KOPT-K1 (cell line): Measurements from ENCODE around the gene NME7.

Source experiments
- H3K27ac ChIP-seq: fragments of 200-600 bp; sonication (generic); 2 replicates; pipeline ENCODE4 v1.5.1; 2016; ENCODE audit warnings: antibody characterized with exemption, mild to moderate bottlenecking, low read depth, low read length; ENCODE audit not compliant: poor library complexity, severe bottlenecking
- H3K36me3 ChIP-seq: fragments of 200-600 bp; sonication (generic); 2 replicates; pipeline ENCODE4 v1.5.1; 2017; ENCODE audit warnings: antibody characterized with exemption, mild to moderate bottlenecking, low read length, moderate library complexity; ENCODE audit not compliant: insufficient read depth
- H3K9me3 ChIP-seq: fragments of 200-600 bp; sonication (generic); 2 replicates; pipeline ENCODE4 v1.5.1; 2017; ENCODE audit warnings: antibody characterized with exemption, low read length, mild to moderate bottlenecking; ENCODE audit not compliant: insufficient read depth, poor library complexity, severe bottlenecking

NME7 gene

DNA sequence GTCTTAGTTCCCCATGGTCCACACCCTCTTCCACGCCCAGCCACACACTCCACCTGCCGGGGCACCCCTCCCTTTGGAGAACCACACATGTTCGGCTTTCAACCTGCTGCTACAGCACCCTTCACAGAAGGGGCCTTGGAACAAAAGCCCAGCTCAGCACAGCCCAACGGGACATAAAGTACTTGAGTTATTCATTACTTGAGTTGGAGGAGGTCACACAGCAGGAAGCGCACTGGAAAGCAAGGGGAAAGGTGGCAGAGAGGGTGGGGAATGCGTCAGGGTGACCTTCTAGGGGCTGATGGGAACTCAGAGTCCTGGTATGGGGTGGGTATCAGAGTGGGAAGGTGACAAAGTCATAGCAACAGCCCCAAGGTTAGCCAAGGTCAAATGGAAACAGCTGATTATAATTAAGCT, 264.1 kb downstream of the NME7 start:
- no peak overlapping the region for H3K27ac ChIP-seq
- no peaks in the 10 kb centered on the region for H3K36me3 ChIP-seq
- no peaks in the 10 kb centered on the region for H3K9me3 ChIP-seq

GRCh38 chr1:169103002-169103401, 264.6 kb downstream of the NME7 start:
- H3K36me3 ChIP-seq, result no peaks in the 10 kb centered on the region
- no peak overlapping the region for H3K27ac ChIP-seq
- H3K9me3 ChIP-seq, result no peaks in the 10 kb centered on the region

DNA sequence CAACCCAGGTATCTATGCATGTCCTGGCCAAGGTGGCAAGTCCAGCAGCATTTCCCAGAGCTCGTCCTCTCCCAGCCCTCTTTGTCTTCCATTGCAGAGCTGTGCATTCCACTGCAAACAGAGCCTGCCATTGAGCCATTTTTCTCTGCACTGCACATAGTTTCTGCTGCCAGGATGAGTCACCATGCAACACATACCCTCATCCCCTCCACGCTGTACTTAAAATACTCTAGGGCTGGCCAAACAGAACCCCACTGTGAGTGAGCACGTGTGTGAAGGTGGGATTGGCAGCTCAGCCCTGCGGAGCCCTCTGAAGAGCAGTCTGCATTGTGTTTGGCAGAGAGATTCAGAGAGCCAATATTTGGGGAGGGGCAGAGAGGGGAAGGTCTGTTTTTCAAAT, 265.0 kb downstream of the NME7 start:
- no peak overlapping the region for H3K27ac ChIP-seq

DNA sequence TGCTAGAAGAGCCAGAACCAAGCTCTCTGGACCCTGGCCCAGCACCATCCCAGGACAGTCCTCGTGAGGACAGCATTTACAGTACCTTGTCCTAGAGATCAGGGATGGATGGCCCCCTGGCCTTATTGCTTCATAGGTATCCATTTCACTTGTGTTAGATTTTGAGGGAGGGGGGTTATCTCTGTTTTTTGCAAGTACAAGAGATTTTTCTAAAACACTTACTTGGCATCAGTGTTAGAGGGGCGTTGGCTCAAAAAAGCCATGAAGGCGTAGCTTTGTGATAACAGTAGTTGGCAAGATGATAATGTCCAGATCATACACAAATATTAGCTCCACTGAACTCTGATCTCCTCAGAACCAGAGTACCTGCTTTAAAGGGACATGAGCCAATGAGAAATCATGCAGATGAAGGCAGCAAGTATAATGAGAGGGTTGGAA, 266.9 kb downstream of the NME7 start:
- no peak overlapping the region for H3K27ac ChIP-seq
- H3K9me3 ChIP-seq, result no peaks in the 10 kb centered on the region
- H3K36me3 ChIP-seq, result no peaks in the 10 kb centered on the region

More for the DNA sequence above, 265.0 kb downstream of the NME7 start:
- H3K9me3 ChIP-seq, result no peaks in the 10 kb centered on the region
- H3K36me3 ChIP-seq, result no peaks in the 10 kb centered on the region

DNA sequence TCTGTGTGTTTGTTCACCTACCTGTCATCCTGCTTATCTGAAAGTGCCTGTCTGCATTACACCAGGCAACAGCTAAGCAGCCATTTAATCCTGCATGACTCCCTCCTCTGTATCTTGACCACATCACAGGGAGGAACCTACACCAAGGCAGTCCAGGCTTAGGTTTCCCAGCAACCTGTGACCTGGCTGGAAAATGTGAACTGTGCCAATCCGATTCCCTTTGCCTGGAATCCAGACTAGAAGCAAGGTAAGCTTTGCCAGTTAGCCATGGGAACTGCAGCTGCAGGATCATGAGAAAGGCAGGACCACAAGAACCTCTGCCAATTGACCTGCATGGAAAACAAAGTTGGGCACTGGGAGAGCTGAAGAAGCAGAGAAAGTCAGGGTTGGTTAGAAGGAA, 267.4 kb downstream of the NME7 start:
- H3K27ac ChIP-seq, result no peak overlapping the region
- H3K9me3 ChIP-seq, result no peaks in the 10 kb centered on the region

GRCh38 chr1:169099561-169099960, 268.0 kb downstream of the NME7 start:
- Histone ChIP-seq H3K27ac (no peak overlapping the region), H3K36me3 (no peaks in the 10 kb centered on the region), H3K9me3 (no peaks in the 10 kb centered on the region)

More for the DNA sequence above, 267.4 kb downstream of the NME7 start:
- H3K36me3 ChIP-seq, result no peaks in the 10 kb centered on the region

- no peaks in the 10 kb centered on the region for H3K36me3 ChIP-seq
- H3K9me3 ChIP-seq, result no peaks in the 10 kb centered on the region
- no peak overlapping the region for H3K27ac ChIP-seq
These were observed 269.2 kb downstream of the NME7 start for GRCh38 chr1:169098380-169098779.

- H3K27ac ChIP-seq, result no peak overlapping the region
- H3K9me3 ChIP-seq, result no peaks in the 10 kb centered on the region
- no peaks in the 10 kb centered on the region for H3K36me3 ChIP-seq
These were observed 272.6 kb downstream of the NME7 start for GRCh38 chr1:169094897-169095569.

DNA sequence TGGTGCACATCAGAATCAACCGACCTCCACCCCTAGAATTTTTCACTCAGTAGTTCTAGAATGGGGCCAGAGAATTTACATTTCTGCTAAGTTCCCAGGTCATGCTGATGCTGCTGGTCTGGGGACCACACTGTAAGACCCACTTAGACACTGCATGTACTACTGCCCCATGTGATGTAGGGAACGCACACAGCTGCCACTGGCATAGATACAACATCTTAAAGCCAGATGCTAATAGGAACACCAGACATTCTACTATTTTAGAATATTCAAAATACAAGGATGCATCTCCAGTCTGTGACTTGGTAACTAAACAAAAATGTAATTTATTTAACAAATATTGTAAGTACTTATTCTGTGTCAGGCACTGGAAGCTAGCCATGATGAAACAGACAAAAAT, 275.2 kb downstream of the NME7 start:
- Histone ChIP-seq H3K36me3 (no peaks in the 10 kb centered on the region), H3K27ac (no peak overlapping the region), H3K9me3 (no peaks in the 10 kb centered on the region)

GRCh38 chr1:169091480-169091941, 276.1 kb downstream of the NME7 start:
- Histone ChIP-seq H3K36me3 (no peaks in the 10 kb centered on the region), H3K9me3 (no peaks in the 10 kb centered on the region), H3K27ac (no peak overlapping the region)

DNA sequence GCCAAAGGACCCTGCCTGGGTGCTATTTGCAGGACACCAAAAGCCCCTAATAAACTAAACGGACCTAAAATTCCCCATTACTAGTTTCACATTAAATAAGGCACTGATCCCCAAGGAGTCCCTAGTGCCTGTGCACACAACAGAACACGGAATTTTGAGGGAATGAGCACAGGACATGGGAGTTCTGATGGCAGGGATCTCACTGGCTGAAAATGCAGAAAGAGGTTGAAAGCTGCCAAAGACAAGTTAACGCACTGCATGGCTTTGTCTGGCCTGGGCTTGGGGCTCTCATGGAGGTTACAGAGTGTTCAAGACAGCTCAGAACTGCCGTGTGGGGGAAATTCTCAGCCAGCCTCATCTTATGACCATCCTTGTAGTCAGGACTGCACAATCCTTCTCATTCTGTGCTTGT, 276.7 kb downstream of the NME7 start:
- Histone ChIP-seq H3K9me3 (no peaks in the 10 kb centered on the region), H3K27ac (no peak overlapping the region), H3K36me3 (no peaks in the 10 kb centered on the region)

- Histone ChIP-seq H3K27ac (no peak overlapping the region), H3K9me3 (no peaks in the 10 kb centered on the region), H3K36me3 (no peaks in the 10 kb centered on the region)
These were observed 277.2 kb downstream of the NME7 start for GRCh38 chr1:169090308-169090899.

DNA sequence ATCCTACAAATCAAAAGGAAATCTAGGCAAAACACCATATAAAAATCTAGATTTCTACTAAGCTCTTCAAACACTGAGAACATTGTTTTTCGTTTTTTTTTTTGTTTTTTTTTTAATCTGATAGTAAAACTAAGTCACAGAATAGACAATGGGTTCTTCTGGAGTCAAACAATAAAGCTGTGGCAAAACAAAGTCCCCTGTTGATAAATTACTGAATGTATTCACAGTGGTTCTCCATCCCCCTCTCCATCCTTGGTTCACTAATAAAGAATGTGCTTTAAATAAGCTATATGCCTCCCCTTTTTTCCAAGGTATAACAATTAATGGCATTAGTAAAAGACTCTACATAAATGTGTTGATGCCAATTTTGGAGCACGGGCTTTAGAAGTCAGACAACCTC, 277.8 kb downstream of the NME7 start:
- Histone ChIP-seq H3K36me3 (no peaks in the 10 kb centered on the region), H3K9me3 (no peaks in the 10 kb centered on the region), H3K27ac (no peak overlapping the region)

DNA sequence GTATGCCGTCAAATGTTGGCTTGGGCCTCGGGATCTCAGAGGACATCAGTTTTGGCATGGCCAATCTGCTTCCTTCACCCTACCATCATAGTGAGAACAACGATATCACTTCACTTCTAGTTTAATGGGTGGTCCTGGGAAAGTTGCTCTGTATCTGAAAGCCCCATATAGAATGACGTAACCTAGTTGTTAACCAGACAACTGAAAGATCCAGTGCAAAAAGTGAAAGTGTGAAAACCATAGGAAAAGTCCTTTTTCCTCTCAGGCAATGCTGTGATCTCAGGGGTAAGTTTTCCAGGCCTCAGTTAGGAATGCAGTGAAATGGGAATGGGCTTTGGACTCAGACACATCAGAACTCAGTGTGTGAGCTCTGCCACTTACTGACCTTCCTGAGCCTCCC, 279.7 kb downstream of the NME7 start:
- no peaks in the 10 kb centered on the region for H3K9me3 ChIP-seq
- H3K36me3 ChIP-seq, result no peaks in the 10 kb centered on the region
- H3K27ac ChIP-seq, result no peak overlapping the region

DNA sequence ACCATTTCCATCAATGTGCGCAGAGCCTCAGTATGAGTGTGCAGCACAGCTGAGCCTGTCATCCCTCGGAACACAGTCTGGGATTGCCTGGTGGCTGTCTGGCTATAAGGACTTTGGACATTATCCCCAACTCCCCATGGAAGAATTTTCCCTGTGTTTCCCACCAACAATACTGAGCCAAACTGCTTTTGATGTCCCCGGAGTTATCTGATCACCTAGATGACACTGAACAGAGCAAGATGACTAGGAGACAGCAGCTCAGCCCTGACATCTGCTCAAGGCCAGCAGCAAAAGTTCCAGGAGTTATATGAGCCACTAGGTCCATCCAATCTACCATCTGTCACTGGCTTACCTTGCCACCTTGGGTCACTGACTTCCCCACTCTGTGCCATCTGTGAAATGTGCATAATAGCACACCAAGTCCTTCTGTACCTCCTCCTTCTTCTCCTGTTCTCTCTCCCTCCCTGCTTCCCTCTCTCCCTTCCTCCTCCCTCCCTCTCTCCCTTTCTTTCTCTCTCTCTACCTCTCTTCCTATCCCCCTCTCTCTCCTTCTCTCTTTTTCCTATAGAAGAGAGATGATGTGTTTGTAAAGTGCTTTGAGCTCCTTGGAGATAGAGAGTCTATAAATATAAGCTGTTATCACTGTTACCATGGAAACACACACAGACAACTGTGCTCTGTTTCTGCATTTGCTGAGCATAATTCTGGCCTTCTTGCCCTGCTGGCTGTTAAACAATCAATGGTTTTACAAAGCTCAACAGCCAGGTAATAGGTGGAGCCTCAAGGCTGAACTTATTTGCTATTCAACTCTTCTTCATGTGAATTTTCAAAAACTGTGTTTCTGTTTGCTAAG, 280.8 kb downstream of the NME7 start:
- Histone ChIP-seq H3K36me3 (no peaks in the 10 kb centered on the region), H3K27ac (no peak overlapping the region), H3K9me3 (no peaks in the 10 kb centered on the region)
